Stimulated activated naive B cell treated with anti-CD40 and anti-IgM and Interleukin-4, amounts not matched to agents 10 μg/mL and 1 μg/mL and 100 μg/mL, for 72 hours (primary cell): Measurements from ENCODE around the gene SLC9A4.

Experiments
- ATAC-seq, 2 donors: fragments of 150-1000 bp; cut with Tn5 transposase; replicated peaks; 2 replicates each; pipeline ENCODE4 v1.10.0; 2021; ENCODE audit warnings: moderate library complexity in 1 of 2
- DNase-seq: peaks from one replicate; pipeline ENCODE4 v3.0.0; 2021
- H3K27ac Mint-ChIP-seq: one replicate; pipeline ENCODE4 v1.8.0; 2022; ENCODE audit warnings: mild to moderate bottlenecking, mixed read lengths
- H3K27me3 Mint-ChIP-seq, 2 donors: one replicate each; pipeline ENCODE4 v1.8.0; 2022; ENCODE audit warnings: mixed read lengths in 2 of 2
- H3K36me3 Mint-ChIP-seq, 2 donors: one replicate each; pipeline ENCODE4 v1.8.0; 2022; ENCODE audit warnings: mixed read lengths in 2 of 2, mild to moderate bottlenecking in 1 of 2
- H3K4me1 Mint-ChIP-seq, 2 donors: one replicate each; pipeline ENCODE4 v1.8.0; 2022; ENCODE audit warnings: mixed read lengths in 2 of 2, mild to moderate bottlenecking in 1 of 2
- H3K4me3 Mint-ChIP-seq, 2 donors: one replicate each; pipeline ENCODE4 v1.8.0; 2022; ENCODE audit warnings: mild to moderate bottlenecking in 2 of 2, mixed read lengths in 2 of 2, moderate library complexity in 1 of 2
- H3K9me3 Mint-ChIP-seq, 2 donors: one replicate each; pipeline ENCODE4 v1.8.0; 2022; ENCODE audit warnings: mixed read lengths in 2 of 2, mild to moderate bottlenecking in 1 of 2

SLC9A4 gene

GRCh38 chr2:102478686-102479470, 5.9 kb downstream of the SLC9A4 start:
- ATAC-seq (no peak), DNase-seq (no peak)
- H3K9me3 Mint-ChIP-seq: no peaks in the 10 kb centered on the region
- no peak overlapping the region for H3K4me3 Mint-ChIP-seq
- peaks cover 12 to 23% of the 10 kb centered on the region in 2 donors for H3K27me3 Mint-ChIP-seq
- no peaks in the 10 kb centered on the region for H3K4me1 Mint-ChIP-seq
- no peaks in the 10 kb centered on the region for H3K36me3 Mint-ChIP-seq
- H3K27ac Mint-ChIP-seq: no peak overlapping the region

- ATAC-seq: no peak
- no peak overlapping the region for H3K27ac Mint-ChIP-seq
- no peaks in the 10 kb centered on the region for H3K36me3 Mint-ChIP-seq
Measured at GRCh38 chr2:102480285-102481195, 7.5 kb downstream of the SLC9A4 start.

GRCh38 chr2:102481931-102482330, 8.9 kb downstream of the SLC9A4 start:
- Mint-ChIP-seq H3K27ac (no peak overlapping the region), H3K36me3 (no peaks in the 10 kb centered on the region), H3K9me3 (no peaks in the 10 kb centered on the region), H3K4me1 (no peaks in the 10 kb centered on the region), H3K4me3 (no peak overlapping the region), H3K27me3 (peaks cover 27 to 40% of the 10 kb centered on the region in 2 donors)
- ATAC-seq (no peak), DNase-seq (no peak)

More at GRCh38 chr2:102480285-102481195, 7.5 kb downstream of the SLC9A4 start:
- no peak for DNase-seq
- Mint-ChIP-seq H3K4me1 (no peaks in the 10 kb centered on the region), H3K9me3 (no peaks in the 10 kb centered on the region), H3K4me3 (no peak overlapping the region), H3K27me3 (peaks cover 17 to 33% of the 10 kb centered on the region in 2 donors)

GRCh38 chr2:102483086-102483485, 10.1 kb downstream of the SLC9A4 start:
- no peak overlapping the region for H3K4me3 Mint-ChIP-seq
- DNase-seq: no peak
- ATAC-seq: no peak
- no peaks in the 10 kb centered on the region for H3K36me3 Mint-ChIP-seq
- H3K27me3 Mint-ChIP-seq: peaks cover 28 to 40% of the 10 kb centered on the region in 2 donors
- no peaks in the 10 kb centered on the region for H3K4me1 Mint-ChIP-seq
- H3K27ac Mint-ChIP-seq: no peak overlapping the region
- H3K9me3 Mint-ChIP-seq: no peaks in the 10 kb centered on the region

GRCh38 chr2:102484310-102485061, 11.5 kb downstream of the SLC9A4 start:
- H3K27me3 Mint-ChIP-seq: peaks cover 32 to 43% of the 10 kb centered on the region in 2 donors
- H3K4me3 Mint-ChIP-seq: no peak overlapping the region
- no peak for ATAC-seq
- H3K4me1 Mint-ChIP-seq: peaks cover under 1 to 1% of the 10 kb centered on the region in 2 donors
- H3K27ac Mint-ChIP-seq: no peak overlapping the region
- H3K36me3 Mint-ChIP-seq: no peaks in the 10 kb centered on the region
- no peaks in the 10 kb centered on the region for H3K9me3 Mint-ChIP-seq
- no peak for DNase-seq

GRCh38 chr2:102485147-102485785, 12.2 kb downstream of the SLC9A4 start:
- Mint-ChIP-seq H3K27ac (no peak overlapping the region), H3K4me1 (peaks cover 4 to 7% of the 10 kb centered on the region in 2 donors), H3K27me3 (peaks cover 36 to 43% of the 10 kb centered on the region in 2 donors), H3K4me3 (no peak overlapping the region), H3K9me3 (no peaks in the 10 kb centered on the region), H3K36me3 (no peaks in the 10 kb centered on the region)
- ATAC-seq: no peak
- no peak for DNase-seq

GRCh38 chr2:102486941-102487702, 14.1 kb downstream of the SLC9A4 start:
- H3K9me3 Mint-ChIP-seq: peaks cover 0 to 2% of the 10 kb centered on the region in 2 donors
- peaks cover 32 to 36% of the 10 kb centered on the region in 2 donors for H3K27me3 Mint-ChIP-seq
- no peak overlapping the region for H3K4me3 Mint-ChIP-seq
- H3K27ac Mint-ChIP-seq: no peak overlapping the region
- DNase-seq (no peak), ATAC-seq (no peak)
- H3K4me1 Mint-ChIP-seq: peaks cover 4 to 7% of the 10 kb centered on the region in 2 donors
- no peaks in the 10 kb centered on the region for H3K36me3 Mint-ChIP-seq

GRCh38 chr2:102487761-102488462, 14.9 kb downstream of the SLC9A4 start:
- Mint-ChIP-seq H3K4me3 (no peak overlapping the region), H3K36me3 (no peaks in the 10 kb centered on the region)
- no peak for DNase-seq

GRCh38 chr2:102489646-102490045, 16.6 kb downstream of the SLC9A4 start:
- DNase-seq (no peak), ATAC-seq (peak; percentile 84 to 85)
- H3K9me3 Mint-ChIP-seq: peaks cover 10 to 12% of the 10 kb centered on the region in 2 donors
- no peaks in the 10 kb centered on the region for H3K36me3 Mint-ChIP-seq
- H3K4me1 Mint-ChIP-seq: peaks cover 4 to 7% of the 10 kb centered on the region in 2 donors
- peaks cover 32 to 47% of the 10 kb centered on the region in 2 donors for H3K27me3 Mint-ChIP-seq
- no peak overlapping the region for H3K4me3 Mint-ChIP-seq
- H3K27ac Mint-ChIP-seq: no peak overlapping the region

More at GRCh38 chr2:102487761-102488462, 14.9 kb downstream of the SLC9A4 start:
- Mint-ChIP-seq H3K4me1 (peaks cover 4 to 7% of the 10 kb centered on the region in 2 donors), H3K9me3 (peaks cover 2 to 5% of the 10 kb centered on the region in 2 donors), H3K27me3 (peaks cover 34 to 39% of the 10 kb centered on the region in 2 donors), H3K27ac (no peak overlapping the region)
- ATAC-seq: no peak

GRCh38 chr2:102492006-102492405, 19.0 kb downstream of the SLC9A4 start:
- H3K27ac Mint-ChIP-seq: no peak overlapping the region
- peaks cover 32 to 35% of the 10 kb centered on the region in 2 donors for H3K27me3 Mint-ChIP-seq
- ATAC-seq (no peak), DNase-seq (no peak)
- peaks cover 4 to 7% of the 10 kb centered on the region in 2 donors for H3K4me1 Mint-ChIP-seq
- no peak overlapping the region for H3K4me3 Mint-ChIP-seq
- no peaks in the 10 kb centered on the region for H3K36me3 Mint-ChIP-seq
- peaks cover 10 to 12% of the 10 kb centered on the region in 2 donors for H3K9me3 Mint-ChIP-seq

GRCh38 chr2:102494570-102494969, 21.5 kb downstream of the SLC9A4 start:
- H3K36me3 Mint-ChIP-seq: no peaks in the 10 kb centered on the region
- no peak overlapping the region for H3K4me3 Mint-ChIP-seq
- peaks cover 23 to 24% of the 10 kb centered on the region in 2 donors for H3K27me3 Mint-ChIP-seq
- no peak for DNase-seq
- H3K27ac Mint-ChIP-seq: no peak overlapping the region
- peaks cover 2 to 5% of the 10 kb centered on the region in 2 donors for H3K4me1 Mint-ChIP-seq
- H3K9me3 Mint-ChIP-seq: peaks cover 10 to 13% of the 10 kb centered on the region in 2 donors
- no peak for ATAC-seq

GRCh38 chr2:102498414-102498813, 25.4 kb downstream of the SLC9A4 start:
- Mint-ChIP-seq H3K4me3 (no peak overlapping the region), H3K9me3 (peaks cover 4 to 5% of the 10 kb centered on the region in 2 donors), H3K4me1 (no peaks in the 10 kb centered on the region), H3K36me3 (no peaks in the 10 kb centered on the region), H3K27me3 (peaks cover 24 to 34% of the 10 kb centered on the region in 2 donors), H3K27ac (no peak overlapping the region)
- DNase-seq (no peak), ATAC-seq (no peak)
